A549 treated with Mapracorat at 1 μM for 4 hours (cell line): ENCODE results near the gene PAIP2. TPM values are rescaled to one million over a fixed set of nuclear protein-coding genes. Genes with fewer than 3 reads are reported as not detected.

Experiments used
- total RNA-seq: library from RNA; stranded (reverse); fragments of 200-300 nt; extraction: Qiagen RNA extraction; gene quantifications from 5 replicates; pipeline ENCODE4 v1.2.3, GENCODE V29; 2022

The PAIP2 gene
- 77.7 to 101 TPM (median 83.2 TPM) in 5 replicates for total RNA-seq

DNA sequence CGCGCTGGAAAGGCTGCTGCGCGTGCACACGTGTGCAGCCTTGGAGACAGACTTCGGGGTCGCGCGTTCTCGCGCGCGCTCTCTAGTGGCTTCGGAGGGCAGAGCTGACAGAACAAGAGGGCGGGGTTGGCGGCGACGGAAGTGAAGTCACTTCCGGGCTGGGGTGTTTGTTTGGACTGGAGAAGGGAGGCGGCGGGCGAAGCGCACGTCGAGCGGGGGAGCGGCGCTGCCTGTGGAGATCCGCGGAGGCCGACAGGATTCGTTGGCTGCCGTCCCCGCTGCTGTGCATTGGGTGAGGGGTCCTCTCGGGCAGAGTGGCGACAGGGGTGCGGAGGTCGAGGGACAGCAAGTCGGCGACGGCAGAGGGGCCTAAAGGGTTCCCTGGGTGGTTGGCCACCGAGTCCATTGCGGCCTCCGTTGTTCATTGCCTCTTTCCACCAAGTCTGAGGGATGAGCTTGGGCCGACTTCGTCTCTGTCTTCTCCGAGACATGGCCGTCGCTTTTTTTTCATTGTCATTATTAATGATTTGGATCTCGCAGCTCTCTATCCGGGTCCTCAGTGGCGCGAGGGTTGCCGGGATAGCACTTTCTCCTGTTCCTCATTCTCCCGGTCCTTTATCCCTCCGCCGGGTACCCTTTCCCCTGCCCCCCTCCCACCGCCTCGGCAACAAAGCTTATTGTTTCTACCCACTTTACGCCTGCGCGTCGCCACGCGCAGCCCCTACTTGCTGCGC is at the start of gene PAIP2:
TSS of gene PAIP2 (plus strand) at position 166 of the 734 bp plus-strand sequence. CDS start 21,931 bp downstream, outside the sequence.

GRCh38 chr5:139293507-139294373 is 47.9 kb upstream of the PAIP2 start, which contains the start of gene MATR3:
Gene MATR3 (plus strand): TSS chr5:139293740. CDS start chr5:139307416, 13,676 bp downstream.

DNA sequence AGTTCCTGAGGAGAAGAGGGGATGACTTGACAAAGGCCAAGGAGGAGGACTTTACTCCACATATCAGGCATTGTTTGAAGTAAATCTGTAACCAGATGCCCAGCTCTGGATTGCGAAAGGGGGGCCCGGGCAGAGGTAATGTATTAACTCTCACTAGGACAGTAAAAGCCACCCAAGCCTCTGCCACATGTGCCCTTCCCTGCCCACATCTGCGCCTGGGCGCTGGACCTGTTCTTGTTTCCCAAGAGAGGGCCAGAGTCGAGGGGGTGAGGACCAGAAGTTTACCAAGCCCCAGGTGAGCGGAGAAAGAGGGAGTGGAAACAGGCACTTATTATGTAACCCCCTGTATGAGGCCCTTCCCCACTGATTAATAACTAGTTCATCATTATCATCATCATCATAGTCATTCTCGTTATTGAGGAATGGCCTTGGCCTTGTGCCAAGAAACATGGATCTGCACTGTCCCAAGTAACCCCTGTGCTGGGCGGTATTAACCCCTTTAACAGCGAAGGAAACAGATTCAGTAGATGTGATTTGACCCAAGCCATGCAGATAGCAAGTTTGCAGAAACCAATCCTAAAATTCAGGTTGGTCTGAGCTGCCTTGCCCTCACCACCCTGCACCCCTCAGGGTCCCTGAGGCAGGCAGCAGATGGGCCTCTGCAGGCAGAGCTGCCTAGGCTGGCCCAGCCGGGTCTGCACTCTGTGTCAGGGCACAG is 41.8 kb downstream of the PAIP2 start, which contains the start of gene SLC23A1:
TSS of gene SLC23A1 (minus strand) at position 23 of the 718 bp plus-strand sequence. CDS start 44 bp downstream, outside the sequence.

DNA sequence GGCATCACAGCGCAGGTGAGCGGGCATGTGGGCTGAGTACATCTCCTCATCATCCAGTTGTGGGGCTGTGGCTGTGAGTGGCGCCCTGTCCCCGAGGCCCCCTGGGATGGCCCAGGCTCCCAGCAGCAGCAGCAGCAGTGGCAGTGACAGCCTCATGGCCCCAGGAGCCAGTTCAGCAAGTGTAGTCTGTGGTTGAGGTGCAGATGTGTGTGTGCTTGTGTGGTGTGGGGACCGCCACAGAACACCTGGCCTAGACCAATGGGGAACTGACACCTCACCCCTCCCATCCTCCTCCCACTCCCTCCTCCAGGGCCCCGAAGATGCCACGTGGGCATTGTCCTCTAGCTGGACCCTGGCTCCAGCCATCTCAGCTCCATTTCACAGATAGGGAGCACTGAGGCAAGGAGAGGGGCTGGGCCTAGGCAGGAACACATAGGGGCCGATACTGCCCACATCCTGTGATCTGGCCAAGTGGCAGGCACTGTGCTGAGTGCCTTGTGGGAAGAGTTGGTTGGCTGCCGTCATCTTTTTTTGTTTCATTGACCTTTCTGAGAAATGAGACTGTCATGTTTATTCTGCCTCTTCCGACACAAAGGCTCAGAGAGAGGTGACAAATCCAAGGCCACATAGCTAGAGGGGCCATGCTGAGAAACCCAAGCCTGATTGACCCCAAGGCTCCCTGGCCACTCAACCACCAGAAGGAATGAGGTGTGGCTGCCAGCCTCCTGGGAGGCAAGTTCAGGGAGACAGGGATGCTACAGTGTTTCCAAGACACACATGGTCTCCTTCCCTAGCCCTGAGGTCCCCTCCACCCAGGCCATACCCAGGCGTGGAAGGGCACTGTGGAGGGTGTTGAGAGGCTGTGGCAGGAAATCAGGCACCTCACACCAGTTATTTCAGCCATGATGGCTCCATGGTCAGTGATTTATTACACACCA is 48.3 kb downstream of the PAIP2 start, which contains the start of gene MZB1:
TSS of gene MZB1 (minus strand) at position 213 of the 938 bp plus-strand sequence. CDS start at position 156, 57 bp downstream.

DNA sequence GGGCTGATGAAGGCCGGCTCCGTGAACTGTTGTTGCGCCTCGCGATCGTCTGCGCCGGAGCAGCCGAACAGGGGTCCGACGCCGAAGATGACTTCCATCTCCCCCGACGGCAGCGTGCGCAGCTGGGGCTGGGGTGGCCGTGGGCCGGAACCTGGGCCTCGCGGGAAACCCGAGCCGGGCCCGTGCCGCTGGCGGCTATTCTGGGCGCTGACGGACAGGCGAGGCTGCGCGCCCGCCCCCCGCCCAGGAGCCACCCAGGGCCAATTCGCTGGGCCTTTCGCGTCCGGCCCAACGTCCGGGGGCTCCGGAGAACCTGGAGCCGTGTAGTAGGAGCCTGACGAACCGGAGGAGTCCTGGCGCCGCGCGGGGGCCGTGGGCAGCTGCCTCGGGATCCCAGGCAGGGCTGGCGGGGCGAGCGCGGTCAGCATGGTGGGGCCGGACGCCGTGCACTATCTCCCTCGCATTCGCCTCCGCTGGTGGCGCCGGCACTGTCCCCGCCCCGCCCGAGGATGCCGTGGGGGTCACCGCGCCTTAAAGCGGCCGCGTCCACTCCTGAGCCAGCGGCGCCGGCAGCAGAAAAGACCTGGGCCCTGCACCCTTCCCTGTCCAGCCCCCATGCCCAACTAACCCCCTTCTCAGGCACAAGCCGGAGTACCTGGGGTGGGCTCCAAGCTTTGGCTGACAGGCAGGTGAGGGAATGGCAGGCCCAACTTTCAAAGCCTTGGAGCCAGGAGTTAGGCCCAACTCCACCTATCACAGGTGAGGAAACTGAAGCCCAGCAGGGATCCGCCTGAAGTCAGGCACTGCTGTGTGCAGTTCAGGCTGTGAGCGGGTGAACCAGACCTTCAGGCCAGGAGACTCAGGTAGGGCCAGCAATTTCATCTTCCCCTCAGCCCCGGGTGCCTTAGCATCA is 53.3 kb downstream of the PAIP2 start, which contains the start of gene PROB1:
TSS of gene PROB1 (minus strand) at position 451 of the 913 bp plus-strand sequence. CDS start at position 428, 23 bp downstream.

GRCh38 chr5:139403787-139404483 is 62.3 kb downstream of the PAIP2 start, which contains the start of gene SPATA24:
Gene SPATA24 (minus strand): TSS chr5:139404089. CDS start chr5:139404060, 29 bp downstream.

Other genes starting within 250 kb of the PAIP2 start
- gene SIL1, start 143.5 kb upstream of the PAIP2 start, total RNA-seq = 24.3 to 27.2 TPM (median 25.9 TPM) in 5 replicates
- 156 to 198 TPM (median 171 TPM) in 5 replicates for gene MATR3, start 48.1 kb upstream of the PAIP2 start, total RNA-seq
- gene SLC23A1, start 41.4 kb downstream of the PAIP2 start, total RNA-seq = 1.1 to 1.8 TPM (median 1.3 TPM) in 5 replicates
- 0.29 TPM in 1 of 5 replicates, not detected in the others for gene MZB1, start 48.1 kb downstream of the PAIP2 start, total RNA-seq
- 0.15 to 0.29 TPM (median 0.22 TPM) in 5 replicates for gene PROB1, start 53.2 kb downstream of the PAIP2 start, total RNA-seq
- 3.9 to 6.0 TPM (median 5.3 TPM) in 5 replicates for gene SPATA24, start 62.2 kb downstream of the PAIP2 start, total RNA-seq
- 5.6 to 9.3 TPM (median 8.1 TPM) in 5 replicates for gene DNAJC18, start 97.7 kb downstream of the PAIP2 start, total RNA-seq
- gene ECSCR, start 120.9 kb downstream of the PAIP2 start, total RNA-seq = not detected in 5 replicates
- gene SMIM33, start 129.2 kb downstream of the PAIP2 start, total RNA-seq = not detected in 5 replicates
- gene STING1, start 140.9 kb downstream of the PAIP2 start, total RNA-seq = 0.78 to 1.4 TPM (median 1.1 TPM) in 5 replicates
- gene UBE2D2, start 219.5 kb downstream of the PAIP2 start, total RNA-seq = 124 to 183 TPM (median 163 TPM) in 5 replicates